Lower leg skin (tissue), 3 donors: ENCODE measurements around the gene CYRIA.

ENCODE experiments used
- POLR2A ChIP-seq, 2 donors: fragments of 450-650 bp; IDR thresholded peaks; one replicate each; pipeline ENCODE4 v1.6.1; 2016 to 2017; ENCODE audit warnings: antibody characterized with exemption in 2 of 2, mild to moderate bottlenecking in 1 of 2, moderate library complexity in 1 of 2
- TF ChIP-seq, protein P1 (sequence below), 3 donors: fragments of 450-650 bp; IDR thresholded peaks; one replicate each; pipeline ENCODE4 v1.5.1; 2016; ENCODE audit warnings: antibody characterized with exemption in 3 of 3, mild to moderate bottlenecking in 3 of 3, moderate library complexity in 2 of 3

DNA sequence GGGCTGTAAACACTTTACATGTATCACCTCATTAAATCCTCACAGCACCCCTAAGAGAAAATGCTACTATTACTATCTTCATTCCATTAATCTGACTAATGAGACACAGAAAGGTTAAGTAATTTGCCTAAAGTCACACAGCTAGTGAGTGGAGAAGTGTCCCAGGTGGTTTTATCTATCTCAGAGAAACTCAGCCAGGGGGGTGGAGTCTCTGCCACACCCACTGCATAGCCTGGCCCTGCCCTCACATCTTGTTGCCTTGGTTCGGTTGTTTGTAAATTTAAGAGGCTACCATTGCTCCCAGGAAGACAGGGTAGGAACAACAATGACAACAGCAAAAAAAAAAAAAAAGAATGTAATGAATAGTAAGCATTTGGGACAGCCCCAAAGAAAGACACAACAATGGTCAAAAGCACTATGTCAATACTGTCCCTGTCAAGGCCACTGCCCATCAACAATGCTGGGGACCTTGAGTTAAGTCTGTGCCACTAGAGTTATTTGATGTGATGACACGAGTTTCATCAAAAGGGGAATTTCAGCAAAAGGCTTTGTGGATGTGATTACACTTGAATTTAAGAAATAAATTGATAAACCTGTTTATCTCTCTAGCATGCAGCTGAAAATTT, 17.5 kb downstream of the CYRIA start:
- TF ChIP-seq, protein P1, sequence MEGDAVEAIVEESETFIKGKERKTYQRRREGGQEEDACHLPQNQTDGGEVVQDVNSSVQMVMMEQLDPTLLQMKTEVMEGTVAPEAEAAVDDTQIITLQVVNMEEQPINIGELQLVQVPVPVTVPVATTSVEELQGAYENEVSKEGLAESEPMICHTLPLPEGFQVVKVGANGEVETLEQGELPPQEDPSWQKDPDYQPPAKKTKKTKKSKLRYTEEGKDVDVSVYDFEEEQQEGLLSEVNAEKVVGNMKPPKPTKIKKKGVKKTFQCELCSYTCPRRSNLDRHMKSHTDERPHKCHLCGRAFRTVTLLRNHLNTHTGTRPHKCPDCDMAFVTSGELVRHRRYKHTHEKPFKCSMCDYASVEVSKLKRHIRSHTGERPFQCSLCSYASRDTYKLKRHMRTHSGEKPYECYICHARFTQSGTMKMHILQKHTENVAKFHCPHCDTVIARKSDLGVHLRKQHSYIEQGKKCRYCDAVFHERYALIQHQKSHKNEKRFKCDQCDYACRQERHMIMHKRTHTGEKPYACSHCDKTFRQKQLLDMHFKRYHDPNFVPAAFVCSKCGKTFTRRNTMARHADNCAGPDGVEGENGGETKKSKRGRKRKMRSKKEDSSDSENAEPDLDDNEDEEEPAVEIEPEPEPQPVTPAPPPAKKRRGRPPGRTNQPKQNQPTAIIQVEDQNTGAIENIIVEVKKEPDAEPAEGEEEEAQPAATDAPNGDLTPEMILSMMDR (IDR thresholded peaks at IDR 0.05): no peak
- TF ChIP-seq POLR2A (IDR thresholded peaks at IDR 0.05): no peak
